ENCODE measurements around the gene UTP3. TPM values are rescaled to one million over a fixed set of nuclear protein-coding genes. Genes with fewer than 3 reads are reported as not detected.
A peak's percentile ranks its signal among the peaks of the same experiment; 100 is the strongest.
"Not testable (repeated sequence)": the region's sequence is repeated elsewhere in the genome, so short reads cannot be mapped to it uniquely, and the experiment has no call there.

Gene UTP3
- total RNA-seq, 4 donors from 2014 or later: 13.3 to 37.1 (median 15.6) TPM

DNA sequence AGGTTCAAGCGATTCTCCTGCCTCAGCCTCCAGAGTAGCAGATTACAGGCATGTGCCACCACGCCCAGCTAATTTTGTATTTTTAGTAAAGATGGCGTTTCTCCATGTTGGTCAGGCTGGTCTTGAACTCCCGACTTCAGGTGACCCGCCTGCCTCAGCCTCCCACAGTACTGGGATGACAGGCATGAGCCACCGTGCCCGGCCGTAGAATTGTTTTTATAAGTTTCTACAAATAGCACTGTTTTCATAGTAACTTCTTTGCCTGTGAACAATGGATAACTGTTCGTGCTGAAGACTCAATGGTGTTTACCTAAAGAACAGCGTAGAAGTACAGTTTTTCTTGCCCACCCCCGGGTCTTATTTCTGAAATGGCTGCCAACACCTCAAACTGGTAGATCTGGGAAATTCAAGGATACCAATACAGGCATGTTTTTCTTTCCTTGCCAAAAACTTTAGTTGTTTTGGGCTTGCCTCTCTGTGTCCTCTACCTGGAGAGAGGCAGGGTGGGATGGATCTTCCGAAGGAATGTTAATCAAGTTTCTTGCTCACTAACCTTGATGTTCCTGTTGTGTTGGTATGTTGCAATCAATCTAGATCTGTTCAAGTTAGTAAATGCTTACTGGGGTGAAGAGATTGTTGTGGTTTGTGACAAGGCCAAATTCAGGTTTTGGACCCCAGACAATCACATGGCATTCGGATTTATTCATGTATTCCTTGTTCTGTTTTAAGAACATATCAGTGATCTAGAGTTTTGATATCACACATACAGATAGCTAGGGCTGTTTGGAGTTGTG is 30.7 kb downstream of the UTP3 start:
- no peaks in the 10 kb centered on the region for H3K27me3 ChIP-seq
- H3K4me3 ChIP-seq: no peak overlapping the region
- no peaks in the 10 kb centered on the region for H3K36me3 ChIP-seq
- no peak for TF ChIP-seq POLR2A (IDR thresholded peaks at IDR 0.05)
- TF ChIP-seq, protein P1, sequence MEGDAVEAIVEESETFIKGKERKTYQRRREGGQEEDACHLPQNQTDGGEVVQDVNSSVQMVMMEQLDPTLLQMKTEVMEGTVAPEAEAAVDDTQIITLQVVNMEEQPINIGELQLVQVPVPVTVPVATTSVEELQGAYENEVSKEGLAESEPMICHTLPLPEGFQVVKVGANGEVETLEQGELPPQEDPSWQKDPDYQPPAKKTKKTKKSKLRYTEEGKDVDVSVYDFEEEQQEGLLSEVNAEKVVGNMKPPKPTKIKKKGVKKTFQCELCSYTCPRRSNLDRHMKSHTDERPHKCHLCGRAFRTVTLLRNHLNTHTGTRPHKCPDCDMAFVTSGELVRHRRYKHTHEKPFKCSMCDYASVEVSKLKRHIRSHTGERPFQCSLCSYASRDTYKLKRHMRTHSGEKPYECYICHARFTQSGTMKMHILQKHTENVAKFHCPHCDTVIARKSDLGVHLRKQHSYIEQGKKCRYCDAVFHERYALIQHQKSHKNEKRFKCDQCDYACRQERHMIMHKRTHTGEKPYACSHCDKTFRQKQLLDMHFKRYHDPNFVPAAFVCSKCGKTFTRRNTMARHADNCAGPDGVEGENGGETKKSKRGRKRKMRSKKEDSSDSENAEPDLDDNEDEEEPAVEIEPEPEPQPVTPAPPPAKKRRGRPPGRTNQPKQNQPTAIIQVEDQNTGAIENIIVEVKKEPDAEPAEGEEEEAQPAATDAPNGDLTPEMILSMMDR (IDR thresholded peaks at IDR 0.05): no peak
- H3K9me3 ChIP-seq: no peaks in the 10 kb centered on the region
- H3K27ac ChIP-seq: no peak overlapping the region
- DNase-seq: no peak
- H3K4me1 ChIP-seq: peaks cover 0 to 4% (median 0%) of the 10 kb centered on the region in 4 donors

DNA sequence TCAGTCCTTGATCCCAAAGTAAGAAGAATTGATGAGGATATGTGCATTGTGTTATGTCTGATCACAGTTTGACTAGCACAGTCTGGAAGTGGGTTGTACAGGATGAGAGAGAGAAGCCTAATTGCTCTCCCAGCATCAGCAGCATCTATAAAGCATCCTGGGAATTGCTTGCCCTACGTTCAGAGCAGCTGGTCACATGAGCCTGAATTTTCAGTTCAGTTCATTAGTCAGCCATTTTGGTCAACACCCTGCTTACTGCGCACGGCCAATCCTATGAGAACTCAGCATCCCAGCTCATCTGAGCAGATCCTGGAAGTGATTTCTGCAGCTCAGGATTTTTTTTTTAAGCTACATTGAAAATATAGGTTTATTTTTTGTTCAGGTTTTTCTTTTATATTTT is 33.4 kb downstream of the UTP3 start, which contains the start of gene RUFY3:
TSS of gene RUFY3 (plus strand) at position 218 of the 400 bp plus-strand sequence. CDS start 610 bp downstream, outside the sequence.
- Histone ChIP-seq H3K27ac (peak within 1 kb of the TSS in 1 of 4 donors; percentile 57), H3K4me3 (peak within 1 kb of the TSS in 2 of 4 donors; percentile 7 to 30), H3K27me3 (no peaks in the 10 kb centered on the region), H3K4me1 (no peaks in the 10 kb centered on the region), H3K9me3 (no peaks in the 10 kb centered on the region), H3K36me3 (no peaks in the 10 kb centered on the region)
- no peak for DNase-seq
- no peak for TF ChIP-seq POLR2A (IDR thresholded peaks at IDR 0.05)
- TF ChIP-seq, protein P1 (IDR thresholded peaks at IDR 0.05): no peak

DNA sequence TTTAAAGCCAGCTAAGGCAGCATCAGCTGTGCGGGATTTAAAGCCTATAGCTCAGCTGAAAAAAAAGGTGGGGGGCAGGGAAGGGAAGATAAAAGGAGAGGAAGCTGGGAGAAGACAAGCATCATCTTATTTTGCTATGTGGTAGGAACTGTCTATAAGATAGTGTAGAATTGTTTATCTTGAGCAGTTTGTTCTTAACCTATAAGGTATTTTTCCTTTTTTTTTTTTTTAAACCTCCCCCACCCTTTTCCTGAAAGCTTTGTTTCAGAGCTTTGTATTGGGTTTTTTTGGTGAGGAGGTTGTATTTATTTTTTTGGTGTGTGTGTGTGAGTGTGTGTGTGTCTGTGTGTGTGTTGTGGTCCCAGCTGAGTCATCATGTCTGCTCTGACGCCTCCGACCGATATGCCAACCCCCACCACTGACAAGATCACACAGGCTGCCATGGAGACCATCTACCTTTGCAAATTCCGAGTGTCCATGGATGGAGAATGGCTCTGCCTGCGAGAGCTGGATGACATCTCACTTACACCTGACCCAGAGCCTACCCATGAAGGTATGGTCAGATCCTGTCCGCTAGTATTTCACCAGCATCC is 34.0 kb downstream of the UTP3 start:
- Histone ChIP-seq H3K27me3 (no peaks in the 10 kb centered on the region), H3K4me1 (no peaks in the 10 kb centered on the region), H3K4me3 (peak overlapping the region in 2 of 4 donors; percentile 7 to 30), H3K9me3 (no peaks in the 10 kb centered on the region), H3K36me3 (no peaks in the 10 kb centered on the region), H3K27ac (peak overlapping the region in 1 of 4 donors; percentile 57)
- DNase-seq: no peak
- TF ChIP-seq POLR2A (IDR thresholded peaks at IDR 0.05): no peak
- TF ChIP-seq, protein P1 (IDR thresholded peaks at IDR 0.05): no peak

DNA sequence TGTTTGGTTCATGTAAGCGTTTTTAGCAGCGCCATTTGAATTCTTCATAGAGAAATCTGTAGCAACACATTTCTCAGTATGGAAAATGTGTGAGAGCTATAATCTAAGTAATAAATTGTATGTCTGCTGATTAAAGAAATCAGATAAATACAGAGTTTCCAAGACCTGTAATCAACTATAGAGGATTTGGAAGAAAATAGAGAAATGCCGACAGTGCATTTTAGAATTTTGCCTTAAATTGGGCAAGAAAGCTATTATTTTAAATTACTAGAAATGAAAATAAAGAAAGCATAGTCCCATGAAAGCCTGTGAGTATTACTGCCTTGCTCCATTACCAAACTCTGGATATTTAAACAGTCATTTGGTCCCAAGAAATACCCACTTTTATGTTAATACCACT is 36.1 kb downstream of the UTP3 start:
- no peaks in the 10 kb centered on the region for H3K36me3 ChIP-seq
- TF ChIP-seq, protein P1 (IDR thresholded peaks at IDR 0.05): no peak
- no peak for TF ChIP-seq POLR2A (IDR thresholded peaks at IDR 0.05)
- no peak for DNase-seq
- no peaks in the 10 kb centered on the region for H3K4me1 ChIP-seq
- no peak overlapping the region for H3K27ac ChIP-seq
- H3K4me3 ChIP-seq: no peak overlapping the region
- H3K9me3 ChIP-seq: no peaks in the 10 kb centered on the region
- no peaks in the 10 kb centered on the region for H3K27me3 ChIP-seq

DNA sequence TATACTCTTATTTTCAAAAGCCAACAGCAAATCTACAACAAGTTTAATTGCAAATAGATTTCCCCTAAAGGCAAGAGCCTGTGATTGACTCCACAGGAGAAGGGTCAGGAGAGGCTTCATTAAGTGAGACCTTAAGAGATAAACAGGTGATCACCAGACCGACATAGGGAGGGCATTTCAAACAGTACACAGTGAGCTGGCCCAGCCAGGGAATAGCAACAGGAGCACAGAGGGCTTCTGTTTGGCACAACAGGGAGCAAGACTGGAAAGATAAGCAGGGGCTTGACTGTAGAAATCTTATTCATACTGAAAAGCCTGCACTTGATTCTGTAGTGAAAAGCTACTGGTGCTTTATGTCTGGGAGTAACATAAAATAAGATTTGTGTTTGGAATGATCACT is 37.3 kb downstream of the UTP3 start:
- H3K4me3 ChIP-seq: no peak overlapping the region
- H3K4me1 ChIP-seq: no peaks in the 10 kb centered on the region
- H3K36me3 ChIP-seq: no peaks in the 10 kb centered on the region
- no peak for DNase-seq
- H3K27ac ChIP-seq: no peak overlapping the region
- no peaks in the 10 kb centered on the region for H3K27me3 ChIP-seq
- no peak for TF ChIP-seq POLR2A (IDR thresholded peaks at IDR 0.05)
- TF ChIP-seq, protein P1 (IDR thresholded peaks at IDR 0.05): no peak
- no peaks in the 10 kb centered on the region for H3K9me3 ChIP-seq

DNA sequence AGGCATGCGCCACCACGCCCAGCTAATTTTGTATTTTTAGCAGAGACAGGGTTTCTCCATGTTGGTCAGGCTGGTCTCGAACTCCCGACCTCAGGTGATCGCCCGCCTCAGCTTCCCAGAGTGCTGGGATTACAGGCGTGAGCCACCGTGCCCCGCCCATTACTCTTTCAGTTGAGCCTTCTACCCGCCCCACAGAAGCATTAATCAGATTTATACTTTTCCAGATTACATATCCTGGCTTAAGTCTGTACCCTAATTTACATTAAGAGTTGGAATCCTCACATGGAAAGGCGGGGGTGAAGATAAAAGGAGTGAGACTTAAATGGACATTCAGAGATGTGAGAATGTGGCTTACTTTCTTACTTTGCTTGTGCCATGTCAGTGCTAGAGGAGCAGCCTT is 38.2 kb downstream of the UTP3 start:
- H3K4me3 ChIP-seq, H3K27ac ChIP-seq, H3K36me3 ChIP-seq, H3K27me3 ChIP-seq, H3K9me3 ChIP-seq, DNase-seq, H3K4me1 ChIP-seq: not testable (repeated sequence)
